HG03460 (cell line): ENCODE data around the gene MFGE8.

Experiments used
- ATAC-seq: cut with Tn5 transposase; IDR thresholded peaks from one replicate; pipeline ENCODE4 v1.9.1; 2021; ENCODE audit not compliant: unreplicated experiment

The MFGE8 gene

DNA sequence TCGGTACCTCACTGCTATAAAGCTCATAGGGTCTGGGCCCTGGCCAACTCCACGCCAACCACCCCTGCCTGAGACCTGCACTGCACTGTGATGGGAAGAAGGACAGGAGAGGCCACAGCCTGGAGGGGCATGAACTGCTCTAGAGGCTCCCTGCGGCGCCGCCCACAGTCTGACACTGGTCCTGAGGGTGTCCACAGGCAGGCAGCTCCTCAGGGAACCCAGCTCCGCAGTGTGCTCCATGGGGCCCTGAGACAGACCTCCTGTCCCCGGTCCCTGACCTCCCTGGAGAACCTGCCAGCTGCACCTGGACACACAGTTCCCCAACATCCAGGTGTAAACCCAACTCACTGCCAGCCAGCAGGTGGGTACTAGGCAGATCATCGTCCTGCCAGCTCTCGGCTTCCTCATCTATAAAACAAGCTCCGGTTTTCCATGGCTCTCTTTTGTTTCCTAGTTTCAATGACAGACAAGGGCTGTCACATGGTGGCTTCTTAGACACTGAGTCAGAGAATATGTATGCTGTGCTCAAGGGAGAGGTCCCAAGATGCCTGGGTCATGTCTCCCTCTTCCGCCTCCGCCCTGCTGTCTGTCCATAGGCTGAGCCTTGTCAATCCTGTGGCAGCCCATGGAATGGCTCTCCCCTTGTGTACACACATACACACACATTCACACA, 12.7 kb downstream of the MFGE8 start:
- ATAC-seq, result no peak

- ATAC-seq, result no peak
Observed at GRCh38 chr15:88899251-88899650, 13.9 kb downstream of the MFGE8 start.

GRCh38 chr15:88898736-88899135, 14.4 kb downstream of the MFGE8 start:
- ATAC-seq, result no peak

DNA sequence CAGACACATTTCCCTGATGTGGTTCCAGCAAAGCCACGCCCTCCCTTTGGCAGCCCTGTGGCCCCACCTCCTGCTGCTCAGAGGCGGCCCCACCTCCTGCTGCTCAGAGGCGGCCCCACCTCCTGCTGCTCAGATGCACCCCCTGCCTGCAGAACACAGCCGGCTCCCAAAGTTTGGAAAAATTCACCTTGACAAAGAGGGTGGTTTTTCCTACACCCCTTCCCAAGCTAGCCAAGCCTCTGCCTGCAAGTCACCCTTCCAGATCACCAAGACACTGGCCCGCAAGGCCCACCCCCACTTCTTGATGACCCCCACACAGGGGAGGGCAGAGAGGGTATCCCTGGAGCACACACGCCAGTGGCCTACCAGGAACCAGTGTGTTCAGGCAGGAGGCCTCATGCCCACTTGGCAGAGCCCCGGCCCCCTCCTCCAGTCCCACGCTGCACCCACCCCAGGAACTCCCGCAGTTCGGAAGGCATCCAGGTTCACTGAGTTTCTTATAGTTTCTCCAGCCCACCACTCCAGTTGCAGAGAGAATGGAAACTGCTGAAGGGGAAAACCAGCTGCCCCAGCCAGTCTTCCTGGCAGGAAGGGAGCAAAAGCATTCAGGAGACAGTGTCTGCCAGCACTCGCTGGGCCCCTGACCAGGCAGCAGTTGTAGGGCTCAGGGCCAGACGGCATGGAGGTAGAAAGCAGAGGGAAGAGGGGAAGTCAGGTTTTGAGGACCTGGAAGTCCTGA, 15.6 kb downstream of the MFGE8 start:
- peak; percentile 81 for ATAC-seq

- ATAC-seq, result no peak
Observed at GRCh38 chr15:88897142-88897455, 16.1 kb downstream of the MFGE8 start.

DNA sequence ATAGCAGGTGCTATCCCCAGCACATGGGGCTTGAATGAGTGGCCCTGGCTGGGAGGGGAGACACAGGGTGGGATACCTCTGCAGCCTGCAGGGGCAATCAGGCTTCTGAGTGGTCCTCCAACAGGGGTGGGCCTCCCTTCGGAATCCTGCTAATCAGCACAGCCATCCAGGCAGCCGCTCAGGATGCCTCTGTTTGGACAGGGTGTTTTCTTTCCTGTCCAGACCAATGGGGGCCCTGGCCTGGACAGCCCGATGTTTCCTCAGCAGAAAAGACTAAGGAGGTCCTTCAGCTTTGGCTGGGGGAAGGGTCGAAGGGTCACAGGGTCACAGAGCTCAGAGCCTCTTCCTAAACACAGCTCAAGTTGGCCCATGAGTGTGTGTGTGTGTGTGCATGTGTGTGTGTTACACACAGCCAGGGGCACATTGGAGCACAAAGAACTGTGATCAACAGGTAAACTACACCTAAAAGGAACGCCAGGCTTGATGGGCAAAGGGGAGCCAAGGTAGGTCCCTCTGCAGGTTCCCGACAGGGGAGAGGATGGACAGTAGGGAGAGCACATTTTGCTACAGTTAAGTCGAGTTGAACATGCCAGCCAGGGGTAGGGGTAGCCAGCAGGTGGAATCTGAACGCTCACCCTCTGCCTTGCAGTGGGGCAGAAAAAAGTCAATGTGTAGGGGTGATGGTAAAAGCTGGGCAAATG, 16.7 kb downstream of the MFGE8 start:
- ATAC-seq, result no peak

GRCh38 chr15:88894819-88895767, 18.1 kb downstream of the MFGE8 start, which contains the start of gene HAPLN3:
Gene HAPLN3, minus strand, starts transcription at chr15:88895544. Its CDS starts 8,246 bp downstream, at chr15:88887298.
- peak; percentile 5 for ATAC-seq

DNA sequence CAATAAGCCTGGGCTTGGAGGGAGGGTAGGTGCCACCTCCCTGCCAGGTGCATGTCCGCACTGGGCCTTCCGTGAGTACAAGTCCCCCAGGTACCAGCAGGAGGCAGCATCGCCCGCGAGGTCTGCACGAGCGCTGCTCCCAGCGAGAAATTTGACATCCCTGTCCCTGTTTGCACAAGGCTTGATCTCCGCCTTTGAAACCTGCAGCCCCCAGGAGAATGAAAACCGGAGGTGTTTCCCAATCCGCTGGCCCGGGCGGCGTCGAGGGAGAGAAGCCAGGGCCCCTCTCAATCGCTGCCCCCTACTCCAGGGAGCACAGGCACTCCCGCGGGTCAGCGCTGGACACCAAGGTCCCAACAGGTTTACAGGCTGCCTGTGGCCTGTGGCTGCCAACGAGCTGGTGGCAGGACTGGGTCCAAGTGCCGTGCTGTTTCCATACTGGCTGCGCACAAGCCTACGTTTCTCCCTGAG, 18.8 kb downstream of the MFGE8 start:
- peak; percentile 52 for ATAC-seq

- ATAC-seq, result no peak
Observed at GRCh38 chr15:88891540-88892254, 21.5 kb downstream of the MFGE8 start.

GRCh38 chr15:88890495-88890894, 22.7 kb downstream of the MFGE8 start:
- no peak for ATAC-seq

DNA sequence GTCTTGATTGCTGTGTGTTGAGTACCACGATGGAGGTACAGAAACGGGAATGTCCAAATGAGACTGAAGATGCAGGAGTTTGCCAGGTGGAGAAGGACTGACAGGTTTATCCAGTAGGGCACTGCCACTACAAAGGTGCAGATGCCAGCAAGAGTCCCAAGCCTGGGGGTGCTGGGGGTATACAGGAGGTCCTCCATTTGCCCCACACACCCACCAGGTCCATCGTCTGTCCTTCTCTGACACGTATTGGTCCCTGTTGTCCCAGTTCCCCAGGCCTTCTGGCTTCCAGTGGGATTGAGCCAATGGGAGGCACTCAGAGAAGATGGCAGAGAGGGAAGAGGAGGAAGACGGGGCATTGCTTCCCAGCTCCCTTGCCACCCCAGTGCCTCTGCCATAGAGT, 24.5 kb downstream of the MFGE8 start:
- no peak for ATAC-seq

DNA sequence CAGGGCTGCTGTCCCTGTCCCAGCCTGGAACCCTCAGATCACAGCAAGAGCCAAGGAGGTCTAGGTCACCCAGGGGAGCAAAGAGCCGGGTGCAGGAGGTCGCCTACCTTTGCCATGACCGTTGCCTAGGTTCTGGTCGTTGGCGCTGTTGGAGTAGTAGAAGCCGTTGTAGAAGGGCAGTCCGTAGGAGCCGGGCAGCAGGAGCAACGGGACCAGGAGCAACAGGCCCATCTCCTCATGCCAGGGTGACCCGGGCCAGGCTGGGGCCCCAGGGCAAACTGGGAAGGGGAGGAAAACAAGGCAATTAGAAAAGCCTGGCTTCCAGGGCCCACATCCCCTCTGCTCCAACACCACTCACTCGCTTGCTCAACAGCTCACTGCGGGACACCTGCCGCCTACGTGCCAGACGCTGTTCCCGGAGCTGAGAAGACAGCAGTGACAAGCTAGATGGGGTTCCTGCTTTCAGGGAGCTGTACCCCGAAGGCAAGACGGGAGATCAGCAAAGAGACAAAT, 26.1 kb downstream of the MFGE8 start:
- ATAC-seq, result no peak

- ATAC-seq, result no peak
Observed at GRCh38 chr15:88882785-88883184, 30.4 kb downstream of the MFGE8 start.

DNA sequence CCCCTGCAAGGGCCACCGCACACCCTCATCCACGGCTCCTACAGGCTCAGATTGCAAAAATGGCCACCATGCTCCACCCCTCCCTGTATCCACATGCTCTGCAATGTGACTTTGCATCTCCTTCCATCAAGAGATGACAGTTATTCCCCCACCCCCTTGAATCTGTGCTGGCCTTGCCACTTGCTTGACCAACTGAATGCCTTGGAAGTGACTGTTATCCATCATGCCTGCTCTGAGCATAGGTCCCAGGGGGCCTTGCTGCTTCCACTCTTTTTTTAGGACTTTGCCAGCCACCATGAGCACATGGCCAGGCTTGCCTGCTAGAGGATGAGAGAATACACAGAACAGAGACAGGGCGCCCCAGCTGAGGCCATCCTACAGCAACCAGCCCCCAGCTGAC, 31.4 kb downstream of the MFGE8 start:
- ATAC-seq, result no peak

- ATAC-seq, result no peak
Observed at GRCh38 chr15:88880944-88881740, 32.0 kb downstream of the MFGE8 start.

DNA sequence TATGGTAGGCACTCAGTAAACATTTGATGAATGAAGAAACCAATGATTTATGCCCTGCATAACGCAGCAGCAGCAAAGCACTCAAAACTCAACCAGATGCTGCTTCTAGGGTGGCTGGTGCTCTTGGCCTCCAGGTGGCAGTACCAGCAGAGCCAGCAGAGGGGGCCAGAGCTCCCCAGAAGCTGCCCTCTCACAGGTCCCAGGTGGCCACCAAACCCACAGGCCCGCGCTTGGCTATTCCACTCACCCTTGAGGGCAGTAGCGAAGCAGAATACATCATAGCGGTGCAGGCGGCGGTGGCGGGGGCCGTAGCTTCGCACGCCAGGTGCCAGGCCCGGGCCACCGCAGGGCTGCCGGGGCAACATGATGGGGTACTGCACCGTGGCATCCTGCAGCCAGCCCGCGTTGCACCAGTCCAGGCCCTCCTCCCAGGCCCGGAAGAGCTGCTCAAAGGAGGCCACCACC, 34.4 kb downstream of the MFGE8 start:
- ATAC-seq, result peak; percentile 71

- ATAC-seq, result no peak
Observed at GRCh38 chr15:88877906-88878305, 35.3 kb downstream of the MFGE8 start.

GRCh38 chr15:88877415-88877814, 35.8 kb downstream of the MFGE8 start:
- ATAC-seq, result no peak

GRCh38 chr15:88876573-88876972, 36.6 kb downstream of the MFGE8 start:
- no peak for ATAC-seq
